HepG2 (cell line): ENCODE measurements around the gene CH25H. TPM values are rescaled to one million over a fixed set of nuclear protein-coding genes. Genes with fewer than 3 reads are reported as not detected.

ENCODE experiments used
- ATAC-seq: fragments of 200-7000 bp; cut with Tn5 transposase; 3 replicates; pipeline ENCODE4 v1.9.1; 2020; ENCODE audit warnings: mild to moderate bottlenecking, moderate library complexity
- BruUV-seq: library from RNA; stranded (reverse); fragments of 400-500 nt; replicated peaks from 2 replicates; lab custom pipeline; 2021; lab: Mats Ljungman, UMichigan
- CTCF ChIA-PET: fragments of 300-600 bp; formaldehyde crosslinking; extraction: SDS; loops from one replicate; lab custom pipeline; 2021; ENCODE audit warnings: low total read pairs, inconsistent platforms, low intra/inter-chr PET ratio; lab: Yijun Ruan, JAX
- POLR2A ChIA-PET: fragments of 350-600 bp; sonication (Branson Sonifier 250); formaldehyde crosslinking; loops from one replicate; lab custom pipeline; 2020; ENCODE audit warnings: antibody characterized with exemption, inconsistent platforms; lab: Yijun Ruan, JAX
- DNase-seq: peaks from one replicate; pipeline ENCODE4 v3.0.0-alpha.2; 2015; ENCODE audit warnings: low spot score
- FAIRE-seq: peaks from 3 replicates; lab custom pipeline; 2011; peaks lifted over from hg19 to GRCh38; lab: Jason Lieb, UNC
- H2AFZ ChIP-seq: one replicate; pipeline ENCODE4 v1.6.1; 2011; ENCODE audit warnings: low read length, inconsistent platforms
- H3K27ac ChIP-seq: fragments of 300-600 bp; 3 replicates; pipeline ENCODE4 v1.8.0; 2011; ENCODE audit warnings: mixed run types, mild to moderate bottlenecking, mixed read lengths, low read length, inconsistent platforms; ENCODE audit not compliant: insufficient read depth; ENCODE audit errors: extremely low read length
- H3K27me3 ChIP-seq, 2 experiments: fragments of 200-600 bp in 1 of 2; 2 replicates in 1 of 2; 3 replicates in 1 of 2; pipeline versions ENCODE4 v1.6.0 to v1.8.0; 2011; ENCODE audit warnings: low read length in 2 of 2, mild to moderate bottlenecking in 2 of 2, moderate library complexity in 2 of 2, inconsistent platforms in 1 of 2; ENCODE audit not compliant: insufficient read depth in 2 of 2, control insufficient read depth in 1 of 2
- H3K36me3 ChIP-seq, 2 experiments: fragments of 200-600 bp in 1 of 2; replicated peaks in 1 of 2; 2 replicates in 1 of 2; 3 replicates in 1 of 2; pipeline versions ENCODE4 v1.5.1 to v1.8.0; 2011; ENCODE audit warnings: low read length in 2 of 2, inconsistent platforms in 1 of 2; ENCODE audit not compliant: insufficient read depth in 2 of 2, control insufficient read depth in 1 of 2
- H3K4me1 ChIP-seq: 2 replicates; pipeline ENCODE4 v1.5.1; 2012; ENCODE audit warnings: low read length, inconsistent platforms; ENCODE audit not compliant: insufficient read depth
- H3K4me2 ChIP-seq: 2 replicates; pipeline ENCODE4 v1.6.0; 2011; ENCODE audit warnings: low read depth, low read length, inconsistent platforms
- H3K4me3 ChIP-seq, 3 experiments: fragments of 200-600 bp in 1 of 3; sonication (generic), shearing (Covaris generic) in 1 of 3; replicated peaks in 1 of 3; 2 replicates each; pipeline ENCODE4 v1.5.1; 2011 to 2016; ENCODE audit warnings: low read length in 3 of 3, inconsistent platforms in 2 of 3, low read depth in 2 of 3, mild to moderate bottlenecking in 2 of 3, control low read depth in 1 of 3, mixed read lengths in 1 of 3; ENCODE audit not compliant: insufficient read depth in 1 of 3
- H3K79me2 ChIP-seq: one replicate; pipeline ENCODE4 v1.6.1; 2011; ENCODE audit warnings: low read length, inconsistent platforms; ENCODE audit not compliant: insufficient read depth
- H3K9ac ChIP-seq: 2 replicates; pipeline ENCODE4 v1.6.0; 2011; ENCODE audit warnings: mild to moderate bottlenecking, low read depth, low read length, inconsistent platforms; ENCODE audit not compliant: insufficient read depth
- H3K9me3 ChIP-seq: 2 replicates; pipeline ENCODE4 v1.5.1; 2012; ENCODE audit warnings: mild to moderate bottlenecking, low read length
- H4K20me1 ChIP-seq: 2 replicates; pipeline ENCODE4 v1.6.0; 2011; ENCODE audit warnings: inconsistent platforms, mild to moderate bottlenecking, low read length, moderate library complexity; ENCODE audit not compliant: insufficient read depth
- ETV6 ChIP-seq: sonication (generic); formaldehyde crosslinking; conservative IDR thresholded peaks from 2 replicates; pipeline ENCODE4 v1.4.0; 2020; ENCODE audit warnings: missing genetic modification reagents
- GATA4 ChIP-seq: sonication (generic); IDR thresholded peaks from 2 replicates; pipeline ENCODE4 v1.6.1; 2016; ENCODE audit warnings: antibody characterized with exemption, low read depth, borderline replicate concordance
- WGBS: methylation state at CpG from one replicate; pipeline ENCODE4 v1.1.6; 2017; ENCODE audit warnings: low lambda C conversion rate; 5-methylcytosine and 5-hydroxymethylcytosine counted together
- in situ Hi-C: cut with HindIII; loops from 2 replicates; pipeline ENCODE4 v1.10.0; 2017; ENCODE audit warnings: low pct_unique_long_range_greater_than_20kb; ENCODE audit not compliant: extremely low pct_ligation_motif_present
- intact Hi-C: fragments of 100-400 bp; cut with micrococcal nuclease; formaldehyde crosslinking; loops from one replicate; pipeline ENCODE4 v1.10.0; 2022; ENCODE audit not compliant: unreplicated experiment
- polyA plus RNA-seq, 8 experiments: library from polyadenylated mRNA; depleted of rRNA in 3 of 8; stranded (reverse) in 7 of 8; unstranded in 1 of 8; fragments of >200 nt; fragmentation: Illumina TruSeq in 4 of 8; extraction: Trizol in 4 of 8; gene quantifications; 2 replicates each; pipeline versions ENCODE4 v1.2.1 to v1.2.3, GENCODE V29; 2011 to 2016; ENCODE audit warnings: low read depth in 4 of 8, missing spikeins in 1 of 8, mixed read lengths in 1 of 8; ENCODE audit not compliant: insufficient read depth in 1 of 8
- total RNA-seq, 5 experiments: library from RNA; depleted of rRNA; stranded (reverse); fragments of >200 nt; fragmentation: Illumina TruSeq; extraction: Trizol; gene quantifications; 2 replicates each; pipeline ENCODE4 v1.2.3, GENCODE V29; 2016; ENCODE audit warnings: low read depth in 1 of 5
- TF ChIP-seq, protein P1 (sequence below), 2 experiments: sonication (generic) in 1 of 2; formaldehyde crosslinking in 1 of 2; IDR thresholded peaks; 2 replicates each; pipeline versions ENCODE4 v1.4.0 to v1.6.1; 2016 to 2020; ENCODE audit warnings: borderline replicate concordance in 1 of 2, low read depth in 1 of 2, mild to moderate bottlenecking in 1 of 2, missing genetic modification reagents in 1 of 2

The CH25H gene
- total and polyA plus RNA-seq, 2 of the 13 experiments (the other 11 are each of a cell fraction or from before 2014, with no cell fraction given) = not detected

GRCh38 chr10:89167915-89168314 lies 39.2 kb downstream of the CH25H start:
- no peak for DNase-seq
- no peak for TF ChIP-seq ETV6 (CRISPR knock-in tag)
- TF ChIP-seq, all 625 proteins: peak for 0
- intact Hi-C loops = no loop called here

GRCh38 chr10:89165923-89166322 lies 41.2 kb downstream of the CH25H start:
- no peak for ATAC-seq
- ChIA-PET POLR2A (no interaction called here), CTCF (no interaction called here)
- no peak for DNase-seq
- Histone ChIP-seq H2AFZ (no peak overlapping the region), H3K36me3 (no peaks in the 10 kb centered on the region), H3K9ac (no peak overlapping the region), H3K4me2 (no peak overlapping the region), H3K9me3 (no peaks in the 10 kb centered on the region), H3K79me2 (no peaks in the 10 kb centered on the region), H3K27me3 (no peaks in the 10 kb centered on the region), H3K4me3 (no peak overlapping the region), H3K27ac (no peak overlapping the region), H4K20me1 (no peaks in the 10 kb centered on the region), H3K4me1 (no peaks in the 10 kb centered on the region)
- FAIRE-seq = no peak
- whole genome bisulfite sequencing = 28% methylated on average over 4 of the region's 4 CpGs
- no peak for TF ChIP-seq GATA4
- TF ChIP-seq, protein P1, sequence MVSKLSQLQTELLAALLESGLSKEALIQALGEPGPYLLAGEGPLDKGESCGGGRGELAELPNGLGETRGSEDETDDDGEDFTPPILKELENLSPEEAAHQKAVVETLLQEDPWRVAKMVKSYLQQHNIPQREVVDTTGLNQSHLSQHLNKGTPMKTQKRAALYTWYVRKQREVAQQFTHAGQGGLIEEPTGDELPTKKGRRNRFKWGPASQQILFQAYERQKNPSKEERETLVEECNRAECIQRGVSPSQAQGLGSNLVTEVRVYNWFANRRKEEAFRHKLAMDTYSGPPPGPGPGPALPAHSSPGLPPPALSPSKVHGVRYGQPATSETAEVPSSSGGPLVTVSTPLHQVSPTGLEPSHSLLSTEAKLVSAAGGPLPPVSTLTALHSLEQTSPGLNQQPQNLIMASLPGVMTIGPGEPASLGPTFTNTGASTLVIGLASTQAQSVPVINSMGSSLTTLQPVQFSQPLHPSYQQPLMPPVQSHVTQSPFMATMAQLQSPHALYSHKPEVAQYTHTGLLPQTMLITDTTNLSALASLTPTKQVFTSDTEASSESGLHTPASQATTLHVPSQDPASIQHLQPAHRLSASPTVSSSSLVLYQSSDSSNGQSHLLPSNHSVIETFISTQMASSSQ (IDR thresholded peaks at IDR 0.05; ENCODE audit: low read depth) = no peak
- TF ChIP-seq, protein P1 (CRISPR knock-in tag; IDR thresholded peaks at IDR 0.05; ENCODE audit: borderline replicate concordance) = no peak
- in situ Hi-C loops (no loop called here), intact Hi-C loops (no loop called here)
- no TSS peak for BruUV-seq

More at GRCh38 chr10:89167915-89168314, 39.2 kb downstream of the CH25H start:
- no TSS peak for BruUV-seq
- no peaks in the 10 kb centered on the region for H3K4me1 ChIP-seq
- H2AFZ ChIP-seq = no peak overlapping the region
- no peaks in the 10 kb centered on the region for H3K27me3 ChIP-seq
- no peaks in the 10 kb centered on the region for H3K79me2 ChIP-seq
- ATAC-seq = no peak
- no peaks in the 10 kb centered on the region for H3K36me3 ChIP-seq
- FAIRE-seq = no peak
- ChIA-PET POLR2A (no interaction called here), CTCF (no interaction called here)
- no peak overlapping the region for H3K4me2 ChIP-seq
- H3K4me3 ChIP-seq = no peak overlapping the region
- in situ Hi-C loops = no loop called here
- no peak overlapping the region for H3K27ac ChIP-seq
- no peak overlapping the region for H3K9ac ChIP-seq
- H4K20me1 ChIP-seq = no peaks in the 10 kb centered on the region
- no peaks in the 10 kb centered on the region for H3K9me3 ChIP-seq
